Sigmoid colon (tissue), 4 donors: ENCODE results near the gene NBAS.

Experiments
- EP300 ChIP-seq, 4 donors: sonication (generic); formaldehyde crosslinking; IDR thresholded peaks; one replicate each; pipeline ENCODE4 v1.6.1; 2017; ENCODE audit warnings: antibody characterized with exemption in 4 of 4
- POLR2A ChIP-seq, 2 donors: fragments of 450-650 bp; IDR thresholded peaks; one replicate each; pipeline ENCODE4 v1.6.1; 2016; ENCODE audit warnings: antibody characterized with exemption in 2 of 2, mild to moderate bottlenecking in 2 of 2, moderate library complexity in 2 of 2
- POLR2AphosphoS5 ChIP-seq, 4 donors: sonication (generic); formaldehyde crosslinking; IDR thresholded peaks; one replicate each; pipeline ENCODE4 v1.6.1; 2017; ENCODE audit warnings: antibody characterized with exemption in 4 of 4
- TF ChIP-seq, protein P1 (sequence below), 4 experiments: fragments of 450-650 bp in 3 of 4; fragments of 200-600 bp in 1 of 4; IDR thresholded peaks; one replicate each; pipeline ENCODE4 v1.5.1; 2016 to 2019; ENCODE audit warnings: antibody characterized with exemption in 4 of 4, mild to moderate bottlenecking in 3 of 4, moderate library complexity in 2 of 4

DNA sequence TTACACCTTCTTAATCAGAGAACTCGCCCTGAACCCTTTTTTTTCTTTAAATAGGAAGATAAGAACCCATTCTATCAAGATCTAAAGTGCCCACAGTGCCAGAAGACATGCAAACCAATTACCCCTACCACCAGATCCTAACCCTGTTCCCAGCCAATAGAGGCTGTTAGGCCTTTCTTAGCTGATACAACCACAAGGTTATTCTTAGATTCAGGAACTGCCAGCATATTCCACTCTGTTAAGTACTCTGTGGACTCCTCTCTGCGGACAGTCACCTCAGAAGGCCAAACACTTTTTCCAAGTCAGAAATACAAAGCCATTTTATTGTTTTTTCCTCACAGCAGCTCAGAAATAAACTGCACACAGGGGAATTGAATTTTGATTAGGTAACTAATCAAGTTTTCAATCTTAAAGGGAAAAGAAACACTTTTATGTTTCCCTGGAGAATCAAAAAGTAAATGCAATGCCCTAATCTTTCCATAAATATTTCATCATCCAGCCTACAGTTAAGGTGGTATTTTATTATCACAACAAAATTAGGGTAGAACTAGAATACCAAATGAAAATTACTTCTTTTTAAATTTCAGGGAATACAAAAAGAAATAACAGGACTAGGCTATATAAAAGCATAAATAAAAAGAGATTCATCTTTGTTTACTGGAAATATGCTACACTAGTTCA lies 111.4 kb downstream of the NBAS start:
- TF ChIP-seq, protein P1, sequence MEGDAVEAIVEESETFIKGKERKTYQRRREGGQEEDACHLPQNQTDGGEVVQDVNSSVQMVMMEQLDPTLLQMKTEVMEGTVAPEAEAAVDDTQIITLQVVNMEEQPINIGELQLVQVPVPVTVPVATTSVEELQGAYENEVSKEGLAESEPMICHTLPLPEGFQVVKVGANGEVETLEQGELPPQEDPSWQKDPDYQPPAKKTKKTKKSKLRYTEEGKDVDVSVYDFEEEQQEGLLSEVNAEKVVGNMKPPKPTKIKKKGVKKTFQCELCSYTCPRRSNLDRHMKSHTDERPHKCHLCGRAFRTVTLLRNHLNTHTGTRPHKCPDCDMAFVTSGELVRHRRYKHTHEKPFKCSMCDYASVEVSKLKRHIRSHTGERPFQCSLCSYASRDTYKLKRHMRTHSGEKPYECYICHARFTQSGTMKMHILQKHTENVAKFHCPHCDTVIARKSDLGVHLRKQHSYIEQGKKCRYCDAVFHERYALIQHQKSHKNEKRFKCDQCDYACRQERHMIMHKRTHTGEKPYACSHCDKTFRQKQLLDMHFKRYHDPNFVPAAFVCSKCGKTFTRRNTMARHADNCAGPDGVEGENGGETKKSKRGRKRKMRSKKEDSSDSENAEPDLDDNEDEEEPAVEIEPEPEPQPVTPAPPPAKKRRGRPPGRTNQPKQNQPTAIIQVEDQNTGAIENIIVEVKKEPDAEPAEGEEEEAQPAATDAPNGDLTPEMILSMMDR (IDR thresholded peaks at IDR 0.05): no peak
- no peak for TF ChIP-seq POLR2A (IDR thresholded peaks at IDR 0.05)
- no peak for TF ChIP-seq EP300 (IDR thresholded peaks at IDR 0.05)
- no peak for TF ChIP-seq POLR2AphosphoS5 (IDR thresholded peaks at IDR 0.05)
